Keratinocyte (primary cell): Measurements from ENCODE around the gene SLC25A13. TPM values are rescaled to one million over a fixed set of nuclear protein-coding genes. Genes with fewer than 3 reads are reported as not detected.

Source experiments
- DNase-seq: peaks from one replicate; pipeline ENCODE4 v3.0.0-alpha.2; 2011; ENCODE audit warnings: low read depth, missing footprints, low spot score
- FAIRE-seq: peaks from 2 replicates; lab custom pipeline; 2011; peaks lifted over from hg19 to GRCh38; lab: Jason Lieb, UNC
- H2AFZ ChIP-seq: 2 replicates; pipeline ENCODE4 v1.6.0; 2012; ENCODE audit warnings: low read length, control low read depth, inconsistent platforms; ENCODE audit not compliant: control insufficient read depth
- H3K27ac ChIP-seq: 2 replicates; pipeline ENCODE4 v1.5.1; 2011; ENCODE audit warnings: low read length; ENCODE audit not compliant: control insufficient read depth, insufficient read depth
- H3K27me3 ChIP-seq: 3 replicates; pipeline ENCODE4 v1.6.0; 2011; ENCODE audit warnings: low read length; ENCODE audit not compliant: control insufficient read depth, insufficient read depth; ENCODE audit errors: extremely low read depth
- H3K36me3 ChIP-seq, 2 experiments: 2 replicates in 1 of 2; 3 replicates in 1 of 2; pipeline ENCODE4 v1.5.1; 2011; ENCODE audit warnings: low read length in 2 of 2, mild to moderate bottlenecking in 1 of 2; ENCODE audit not compliant: control insufficient read depth in 2 of 2, insufficient read depth in 2 of 2; ENCODE audit errors: extremely low read depth in 1 of 2
- H3K4me1 ChIP-seq: 3 replicates; pipeline ENCODE4 v1.5.1; 2011; ENCODE audit warnings: low read length; ENCODE audit not compliant: control insufficient read depth, insufficient read depth; ENCODE audit errors: extremely low read depth
- H3K4me2 ChIP-seq: 3 replicates; pipeline ENCODE4 v1.6.0; 2011; ENCODE audit warnings: low read depth, low read length; ENCODE audit not compliant: control insufficient read depth, insufficient read depth; ENCODE audit errors: extremely low read depth
- H3K4me3 ChIP-seq, 3 experiments: fragments of 200-600 bp in 1 of 3; sonication (generic) in 1 of 3; 2 replicates in 2 of 3; 3 replicates in 1 of 3; pipeline ENCODE4 v1.5.1; 2011 to 2016; ENCODE audit warnings: low read length in 3 of 3, mild to moderate bottlenecking in 3 of 3, control low read depth in 2 of 3, inconsistent platforms in 1 of 3, low read depth in 1 of 3, mixed read lengths in 1 of 3, mixed run types in 1 of 3, moderate library complexity in 1 of 3; ENCODE audit not compliant: control insufficient read depth in 2 of 3, insufficient read depth in 2 of 3; ENCODE audit errors: extremely low read depth in 1 of 3
- H3K79me2 ChIP-seq: 2 replicates; pipeline ENCODE4 v1.6.0; 2012; ENCODE audit warnings: low read length; ENCODE audit not compliant: control insufficient read depth, insufficient read depth
- H3K9ac ChIP-seq: 3 replicates; pipeline ENCODE4 v1.6.0; 2011; ENCODE audit warnings: low read length; ENCODE audit not compliant: control insufficient read depth, insufficient read depth; ENCODE audit errors: extremely low read depth
- H3K9me1 ChIP-seq: 3 replicates; pipeline ENCODE4 v1.6.0; 2011; ENCODE audit warnings: low read length; ENCODE audit not compliant: control insufficient read depth, insufficient read depth; ENCODE audit errors: extremely low read depth
- H3K9me3 ChIP-seq: 2 replicates; pipeline ENCODE4 v1.5.1; 2012; ENCODE audit warnings: low read depth, low read length; ENCODE audit not compliant: control insufficient read depth
- H4K20me1 ChIP-seq: 3 replicates; pipeline ENCODE4 v1.6.0; 2011; ENCODE audit warnings: low read length; ENCODE audit not compliant: control insufficient read depth, insufficient read depth; ENCODE audit errors: extremely low read depth
- EZH2 ChIP-seq: IDR thresholded peaks from one replicate; pipeline ENCODE4 v1.6.1; 2012; ENCODE audit warnings: inconsistent platforms, mild to moderate bottlenecking, low read length, moderate library complexity
- dilution Hi-C: fragments of 300-500 bp; cut with MboI; formaldehyde crosslinking; loops from one replicate; pipeline ENCODE4 v1.7.0; 2020; ENCODE audit warnings: low sequenced_read_pairs; ENCODE audit not compliant: extremely low pct_ligation_motif_present
- polyA plus RNA-seq, 5 experiments: library from polyadenylated mRNA; depleted of rRNA in 3 of 5; stranded (reverse) in 3 of 5; stranded (forward) in 1 of 5; unstranded in 1 of 5; fragments of >200 nt; gene quantifications; 1 replicate in 1 of 5; 2 replicates in 3 of 5; 3 replicates in 1 of 5; pipeline versions ENCODE4 v1.2.1 to v1.2.3, GENCODE V29; 2011 to 2012; ENCODE audit warnings: missing spikeins in 2 of 5, low read depth in 1 of 5, low replicate concordance in 1 of 5
- TF ChIP-seq, protein P1 (sequence below), 3 experiments: IDR thresholded peaks in 1 of 3; conservative IDR thresholded peaks in 1 of 3; optimal IDR thresholded peaks in 1 of 3; 2 replicates in 2 of 3; 3 replicates in 1 of 3; pipeline versions ENCODE3 to v1.5.1; 2011; ENCODE audit warnings: low read length in 3 of 3, mild to moderate bottlenecking in 3 of 3, moderate library complexity in 2 of 3, control low read depth in 1 of 3, inconsistent platforms in 1 of 3; ENCODE audit not compliant: insufficient read depth in 2 of 3; ENCODE audit errors: extremely low read depth in 1 of 3

Gene SLC25A13
- polyA plus RNA-seq, 1 donor (not counting 4 experiments of a cell fraction or from before 2014, with no cell fraction given), result 29.4 TPM

DNA sequence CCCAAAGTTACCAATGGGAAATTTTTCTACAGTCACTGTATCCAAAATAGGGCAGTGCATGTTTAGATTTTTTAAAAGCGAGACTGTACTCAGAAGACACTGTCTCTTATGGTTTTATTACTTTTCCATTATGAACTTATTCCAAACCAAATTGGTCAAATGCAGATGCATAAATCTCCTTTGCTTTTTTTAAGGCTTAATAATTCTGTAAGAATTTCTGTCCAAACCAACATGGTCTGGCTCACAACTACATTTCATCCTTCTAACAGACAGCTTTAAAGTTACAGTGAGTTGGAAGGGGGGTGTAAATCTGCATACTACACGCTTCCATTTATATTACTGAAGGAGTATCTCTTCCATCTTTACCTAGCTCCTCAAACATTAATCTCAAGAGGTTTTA is 199.2 kb downstream of the SLC25A13 start:
- no peaks in the 10 kb centered on the region for H3K9me3 ChIP-seq
- H3K4me2 ChIP-seq, result no peak overlapping the region
- no peak for DNase-seq
- no peaks in the 10 kb centered on the region for H3K9me1 ChIP-seq
- dilution Hi-C loops, result no loop called here
- no peak overlapping the region for H3K27ac ChIP-seq
- no peak for FAIRE-seq
- H2AFZ ChIP-seq, result no peak overlapping the region
- no peaks in the 10 kb centered on the region for H4K20me1 ChIP-seq
- H3K36me3 ChIP-seq, result peaks cover 1 to 4% of the 10 kb centered on the region in 2 experiments
- H3K4me3 ChIP-seq, result no peak overlapping the region
- no peaks in the 10 kb centered on the region for H3K27me3 ChIP-seq
- H3K9ac ChIP-seq, result no peak overlapping the region
- H3K4me1 ChIP-seq, result no peaks in the 10 kb centered on the region
- no peaks in the 10 kb centered on the region for H3K79me2 ChIP-seq
- TF ChIP-seq EZH2, result no peak
- TF ChIP-seq, protein P1, sequence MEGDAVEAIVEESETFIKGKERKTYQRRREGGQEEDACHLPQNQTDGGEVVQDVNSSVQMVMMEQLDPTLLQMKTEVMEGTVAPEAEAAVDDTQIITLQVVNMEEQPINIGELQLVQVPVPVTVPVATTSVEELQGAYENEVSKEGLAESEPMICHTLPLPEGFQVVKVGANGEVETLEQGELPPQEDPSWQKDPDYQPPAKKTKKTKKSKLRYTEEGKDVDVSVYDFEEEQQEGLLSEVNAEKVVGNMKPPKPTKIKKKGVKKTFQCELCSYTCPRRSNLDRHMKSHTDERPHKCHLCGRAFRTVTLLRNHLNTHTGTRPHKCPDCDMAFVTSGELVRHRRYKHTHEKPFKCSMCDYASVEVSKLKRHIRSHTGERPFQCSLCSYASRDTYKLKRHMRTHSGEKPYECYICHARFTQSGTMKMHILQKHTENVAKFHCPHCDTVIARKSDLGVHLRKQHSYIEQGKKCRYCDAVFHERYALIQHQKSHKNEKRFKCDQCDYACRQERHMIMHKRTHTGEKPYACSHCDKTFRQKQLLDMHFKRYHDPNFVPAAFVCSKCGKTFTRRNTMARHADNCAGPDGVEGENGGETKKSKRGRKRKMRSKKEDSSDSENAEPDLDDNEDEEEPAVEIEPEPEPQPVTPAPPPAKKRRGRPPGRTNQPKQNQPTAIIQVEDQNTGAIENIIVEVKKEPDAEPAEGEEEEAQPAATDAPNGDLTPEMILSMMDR (optimal IDR thresholded peaks at IDR 0.05 in 1 of 3, IDR thresholded peaks at IDR 0.05 in 1 of 3, conservative IDR thresholded peaks at IDR 0.05 in 1 of 3; ENCODE audit: extremely low read depth in 1 of 3, insufficient read depth in 2 of 3, low read length in 3 of 3), result no peak

DNA sequence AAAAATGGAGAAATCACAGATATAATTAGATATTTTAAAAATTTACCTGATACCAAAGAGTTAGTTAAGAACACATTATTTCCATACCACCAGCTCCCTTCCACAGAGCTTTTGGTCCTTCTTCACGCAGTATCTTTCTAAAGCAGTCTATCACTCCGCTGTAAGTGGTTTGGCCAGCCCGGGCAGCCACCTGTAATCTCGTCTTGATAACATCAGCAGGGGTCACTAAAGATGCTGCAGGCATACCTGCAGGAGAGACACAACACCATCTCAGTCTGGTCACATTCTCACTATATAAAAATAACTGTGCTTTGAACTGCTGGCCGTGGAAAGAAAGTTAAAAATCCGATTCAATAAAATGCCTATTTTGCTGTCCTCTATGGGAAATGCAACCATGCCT is 200.1 kb downstream of the SLC25A13 start:
- DNase-seq, result no peak
- H3K9me1 ChIP-seq, result no peaks in the 10 kb centered on the region
- H2AFZ ChIP-seq, result no peak overlapping the region
- H3K4me3 ChIP-seq, result no peak overlapping the region
- dilution Hi-C loops, result no loop called here
- no peaks in the 10 kb centered on the region for H3K27me3 ChIP-seq
- TF ChIP-seq, protein P1 (optimal IDR thresholded peaks at IDR 0.05 in 1 of 3, IDR thresholded peaks at IDR 0.05 in 1 of 3, conservative IDR thresholded peaks at IDR 0.05 in 1 of 3; ENCODE audit: extremely low read depth in 1 of 3, insufficient read depth in 2 of 3, low read length in 3 of 3), result no peak
- no peak for TF ChIP-seq EZH2
- no peak overlapping the region for H3K4me2 ChIP-seq
- H3K9me3 ChIP-seq, result no peaks in the 10 kb centered on the region
- no peaks in the 10 kb centered on the region for H4K20me1 ChIP-seq
- no peaks in the 10 kb centered on the region for H3K4me1 ChIP-seq
- H3K36me3 ChIP-seq, result peaks cover 1 to 4% of the 10 kb centered on the region in 2 experiments
- no peak for FAIRE-seq
- H3K79me2 ChIP-seq, result no peaks in the 10 kb centered on the region
- no peak overlapping the region for H3K9ac ChIP-seq
- H3K27ac ChIP-seq, result no peak overlapping the region
